ENCODE data around the gene ZNF730.
"Not testable (repeated sequence)": the region's sequence is repeated elsewhere in the genome, so short reads cannot be mapped to it uniquely, and the experiment has no call there.

ZNF730 gene

DNA sequence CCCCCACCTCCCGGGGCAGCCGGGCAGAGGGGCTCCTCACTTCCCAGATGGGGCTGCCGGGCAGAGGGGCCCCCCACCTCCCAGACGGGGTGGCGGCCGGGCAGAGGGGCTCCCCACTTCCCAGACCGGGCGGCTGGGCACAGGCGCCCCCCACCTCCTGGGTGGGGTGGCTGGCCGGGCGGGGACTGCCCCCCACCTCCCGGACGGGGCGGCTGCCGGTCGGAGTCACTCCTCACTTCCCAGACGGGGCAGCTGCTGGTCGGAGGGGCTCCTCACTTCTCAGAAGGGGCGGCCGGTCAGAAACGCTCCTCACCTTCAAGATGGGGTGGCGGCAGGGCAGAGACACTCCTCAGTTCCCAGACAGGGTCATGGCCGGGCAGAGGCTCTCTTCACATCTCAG, 43.9 kb downstream of the ZNF730 start:
- H3K4me3 ChIP-seq (ENCODE audit: low read length): no peak overlapping the region
- no peak for DNase-seq (ENCODE audit: low read depth)
- TF ChIP-seq CTCF (conservative IDR thresholded peaks at IDR 0.05; ENCODE audit: low read length): no peak

- H3K4me3 ChIP-seq (ENCODE audit: low read length); DNase-seq (ENCODE audit: low read depth): not testable (repeated sequence)
Observed at GRCh38 chr19:23168286-23168685, 51.5 kb downstream of the ZNF730 start.

GRCh38 chr19:23183251-23183650, 66.4 kb downstream of the ZNF730 start:
- no peak overlapping the region for H3K4me3 ChIP-seq (ENCODE audit: low read length)
- DNase-seq (ENCODE audit: low read depth): no peak
- TF ChIP-seq CTCF (conservative IDR thresholded peaks at IDR 0.05; ENCODE audit: low read length): no peak

- no peak for DNase-seq (ENCODE audit: low read depth)
- no peak overlapping the region for H3K4me3 ChIP-seq (ENCODE audit: low read length)
- no peak for TF ChIP-seq CTCF (conservative IDR thresholded peaks at IDR 0.05; ENCODE audit: low read length)
Observed at GRCh38 chr19:23190341-23190740, 73.5 kb downstream of the ZNF730 start.

All from AG10803 (cell line).